GM18861 (cell line): ENCODE measurements around the gene KRT7.

ENCODE experiments used
- ATAC-seq: cut with Tn5 transposase; IDR thresholded peaks from one replicate; pipeline ENCODE4 v1.9.1; 2021; ENCODE audit not compliant: unreplicated experiment

The KRT7 gene

DNA sequence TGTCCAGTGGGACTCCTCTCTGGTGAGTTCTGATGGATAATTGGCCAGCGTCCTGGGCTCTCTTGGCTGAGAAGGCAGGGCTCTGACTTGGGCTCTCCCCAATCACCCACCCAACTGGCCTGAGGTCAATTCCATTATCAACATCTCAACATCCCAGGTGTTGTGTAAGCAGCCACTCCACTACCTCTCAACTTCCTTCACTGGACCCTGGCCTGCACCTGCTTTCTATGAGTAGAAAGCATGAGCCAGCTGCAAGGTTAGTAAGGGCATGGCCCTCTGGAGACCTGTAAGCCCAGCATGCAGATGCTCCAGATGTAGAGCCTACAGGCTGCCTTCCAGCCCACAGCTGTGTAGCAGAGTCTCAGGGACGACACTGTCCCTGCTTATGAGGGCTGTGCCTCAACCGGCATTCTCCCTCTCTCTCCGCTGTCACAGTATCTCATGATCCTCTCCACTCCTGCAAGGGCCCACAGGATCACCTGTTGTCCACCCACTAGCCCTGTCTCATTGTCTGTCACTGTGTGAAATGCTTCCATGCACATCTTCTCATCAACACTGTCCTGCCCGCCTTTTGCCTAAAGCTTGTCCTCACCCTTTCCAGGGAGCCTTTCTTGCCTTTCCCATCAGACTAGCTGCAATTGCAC is 63.7 kb downstream of the KRT7 start:
- no peak for ATAC-seq
